IMR-90 (cell line): ENCODE results near the gene HOTAIR.

Experiments
- BHLHE40 ChIP-seq: fragments of 150-350 bp; IDR thresholded peaks from 2 replicates; pipeline ENCODE4 v1.6.1; 2016; ENCODE audit warnings: mild to moderate bottlenecking, low read depth, low read length
- CHD1 ChIP-seq: IDR thresholded peaks from 2 replicates; pipeline ENCODE4 v1.6.1; 2012; ENCODE audit warnings: low read depth, low read length, improper control_type of control experiment
- CTCF ChIP-seq: conservative IDR thresholded peaks from 2 replicates; pipeline ENCODE4 v1.5.1; 2012; ENCODE audit warnings: mild to moderate bottlenecking, low read depth, low read length, improper control_type of control experiment
- NFE2L2 ChIP-seq: fragments of 150-350 bp; IDR thresholded peaks from 2 replicates; pipeline ENCODE4 v1.6.1; 2016; ENCODE audit warnings: low read depth, mild to moderate bottlenecking, low read length
- POLR2A ChIP-seq: IDR thresholded peaks from 2 replicates; pipeline ENCODE4 v1.6.1; 2012; ENCODE audit warnings: mild to moderate bottlenecking, low read depth, low read length
- RAD21 ChIP-seq: IDR thresholded peaks from 2 replicates; pipeline ENCODE4 v1.6.1; 2012; ENCODE audit warnings: low read length, improper control_type of control experiment
- SMC3 ChIP-seq: fragments of 150-350 bp; IDR thresholded peaks from 2 replicates; pipeline ENCODE4 v1.6.1; 2016; ENCODE audit warnings: low read depth, mild to moderate bottlenecking, antibody characterized with exemption, low read length, moderate library complexity
- USF2 ChIP-seq: fragments of 150-350 bp; IDR thresholded peaks from 2 replicates; pipeline ENCODE4 v1.6.1; 2017; ENCODE audit warnings: mild to moderate bottlenecking, antibody characterized with exemption, low read length, low read depth

GRCh38 chr12:53950789-53951576, 23.8 kb downstream of the HOTAIR start:
- TF ChIP-seq POLR2A (no peak), CTCF (no peak), SMC3 (no peak), RAD21 (no peak), CHD1 (no peak), NFE2L2 (no peak), BHLHE40 (no peak), USF2 (no peak)
